ENCODE data around the gene EMP3. TPM values are rescaled to one million over a fixed set of nuclear protein-coding genes. Genes with fewer than 3 reads are reported as not detected.
A peak's percentile ranks its signal among the peaks of the same experiment; 100 is the strongest.

The EMP3 gene
- total and polyA plus RNA-seq, 9 of the 15 experiments (the other 6 are each of a cell fraction or from before 2014, with no cell fraction given), result 123 to 386 (median 296) TPM

- no peak; the same call in 1 of the 2 replicates for TF ChIP-seq ZNF766 (CRISPR knock-in tag; conservative IDR thresholded peaks at IDR 0.05)
- no peak for TF ChIP-seq IRF2 (CRISPR knock-in tag; IDR thresholded peaks at IDR 0.05)
- TF ChIP-seq FOXJ2 (tag; IDR thresholded peaks at IDR 0.05), result peak; percentile 63; the same call in 1 of the 2 replicates
- TF ChIP-seq TEAD4 (IDR thresholded peaks at IDR 0.05; ENCODE audit: low read length), result peak; percentile 8; the same call in 1 of the 2 replicates
- TF ChIP-seq TEAD4 (CRISPR knock-in tag; IDR thresholded peaks at IDR 0.05; ENCODE audit: borderline replicate concordance), result no peak
- peak; percentile 58; the same call in 1 of the 2 replicates for TF ChIP-seq TCF3 (CRISPR knock-in tag; IDR thresholded peaks at IDR 0.05)
- 0 out of 6 replicates have a peak, but pooled peaks of 1 of the 3 experiments have one; percentile 6 for TF ChIP-seq CTCF (IDR thresholded peaks at IDR 0.05 in 2 of 3, conservative IDR thresholded peaks at IDR 0.05 in 1 of 3; ENCODE audit: insufficient read depth in 2 of 3, low read depth in 1 of 3, low read length in 3 of 3)
- no peak for TF ChIP-seq ETS2 (tag; IDR thresholded peaks at IDR 0.05; ENCODE audit: borderline replicate concordance, poor library complexity, severe bottlenecking)
- TF ChIP-seq SIRT6 (IDR thresholded peaks at IDR 0.05; ENCODE audit: low read depth, low read length), result no peak
- no peak for TF ChIP-seq TCF7L2 (IDR thresholded peaks at IDR 0.05; ENCODE audit: low read depth, low read length)
- peak; percentile 62; the same call in 1 of the 2 replicates for TF ChIP-seq ARID3A (IDR thresholded peaks at IDR 0.05; ENCODE audit: borderline replicate concordance, low read depth, low read length)
- TF ChIP-seq FOXM1 (IDR thresholded peaks at IDR 0.05; ENCODE audit: low read depth), result peak; percentile 72
- no peak for TF ChIP-seq FOXM1 (CRISPR knock-in tag; IDR thresholded peaks at IDR 0.05; ENCODE audit: low read depth)
- peak; percentile 72; the same call in 1 of the 2 replicates for TF ChIP-seq GATAD2A (IDR thresholded peaks at IDR 0.05)
- peak in 1 of 2 experiments; percentile 42; a peak in 2 of 4 replicates for TF ChIP-seq RCOR1 (IDR thresholded peaks at IDR 0.05; ENCODE audit: borderline replicate concordance in 1 of 2, low read depth in 2 of 2, low read length in 2 of 2)
- 0 out of 2 replicates have a peak, but pooled peaks have one; percentile 38 for TF ChIP-seq CBX1 (IDR thresholded peaks at IDR 0.05; ENCODE audit: low read depth)
- TF ChIP-seq POLR3A (IDR thresholded peaks at IDR 0.05; ENCODE audit: borderline replicate concordance, extremely low read depth, insufficient read depth, insufficient read length), result no peak
- no peak for TF ChIP-seq ZNF511 (CRISPR knock-in tag; IDR thresholded peaks at IDR 0.05)
- TF ChIP-seq ZNF316 (IDR thresholded peaks at IDR 0.05), result peak; percentile 60
- 0 out of 2 replicates have a peak, but pooled peaks have one; percentile 9 for TF ChIP-seq HES1 (IDR thresholded peaks at IDR 0.05; ENCODE audit: low read depth)
- no peak for TF ChIP-seq RFX5 (IDR thresholded peaks at IDR 0.05; ENCODE audit: low read depth, low read length)
Observed at GRCh38 chr19:48332662-48333466, 7.5 kb downstream of the EMP3 start (continued).

Measured in K562 (cell line).